Stimulated activated CD8-positive, alpha-beta memory T cell treated with anti-CD3 and anti-CD28 coated beads, Interleukin-12 subunit alpha, Interleukin-12 subunit beta, amount 100 ng/mL, for 4 hours (primary cell): ENCODE data around the gene C12orf43.
"Not testable (repeated sequence)": the region's sequence is repeated elsewhere in the genome, so short reads cannot be mapped to it uniquely, and the experiment has no call there.

Source experiments
- DNase-seq: peaks from one replicate; pipeline ENCODE4 v3.0.0-alpha.2; 2020; ENCODE audit warnings: low read depth

Gene C12orf43

GRCh38 chr12:121015825-121016766 lies at the start of gene C12orf43:
TSS of gene C12orf43 (minus strand) at chr12:121016487. CDS start at chr12:121016474, 13 bp downstream.
- peak; percentile 80 for DNase-seq

- DNase-seq: no peak
Measured at GRCh38 chr12:121065345-121065744, 49.1 kb upstream of the C12orf43 start.

- not testable (repeated sequence) for DNase-seq
Measured at GRCh38 chr12:121064586-121064985, 48.3 kb upstream of the C12orf43 start.

- no peak for DNase-seq
Measured at GRCh38 chr12:121064116-121064515, 47.8 kb upstream of the C12orf43 start.

- DNase-seq: no peak
Measured at GRCh38 chr12:121062391-121063045, 46.2 kb upstream of the C12orf43 start.

GRCh38 chr12:121061831-121062230 lies 45.5 kb upstream of the C12orf43 start:
- DNase-seq: no peak

- DNase-seq: peak; percentile 24
Measured at GRCh38 chr12:121060149-121061001, 44.1 kb upstream of the C12orf43 start.

- DNase-seq: no peak
Measured at GRCh38 chr12:121059031-121059898, 43.0 kb upstream of the C12orf43 start.

GRCh38 chr12:121057794-121058193 lies 41.5 kb upstream of the C12orf43 start:
- no peak for DNase-seq

GRCh38 chr12:121053706-121054105 lies 37.4 kb upstream of the C12orf43 start:
- no peak for DNase-seq

- DNase-seq: no peak
Measured at GRCh38 chr12:121050725-121051124, 34.4 kb upstream of the C12orf43 start.

GRCh38 chr12:121048442-121048841 lies 32.2 kb upstream of the C12orf43 start:
- DNase-seq: no peak

- DNase-seq: not testable (repeated sequence)
Measured at GRCh38 chr12:121047400-121047799, 31.1 kb upstream of the C12orf43 start.

- no peak for DNase-seq
Measured at GRCh38 chr12:121043067-121043466, 26.8 kb upstream of the C12orf43 start.

GRCh38 chr12:121038861-121039668 lies 22.8 kb upstream of the C12orf43 start, which contains the start of gene OASL:
TSS of gene OASL (minus strand) at chr12:121039246. CDS start at chr12:121038971, 275 bp downstream.
- peak; percentile 43 for DNase-seq

GRCh38 chr12:121036810-121037326 lies 20.6 kb upstream of the C12orf43 start:
- DNase-seq: no peak

- DNase-seq: no peak
Measured at GRCh38 chr12:121034616-121035305, 18.5 kb upstream of the C12orf43 start.

GRCh38 chr12:121033625-121034349 lies 17.5 kb upstream of the C12orf43 start:
- peak; percentile 43 for DNase-seq
